H1 (cell line): Measurements from ENCODE around the gene NTPCR. TPM values are rescaled to one million over a fixed set of nuclear protein-coding genes. Genes with fewer than 3 reads are reported as not detected.
A peak's percentile ranks its signal among the peaks of the same experiment; 100 is the strongest.

Source experiments
- ATF2 ChIP-seq: IDR thresholded peaks from 2 replicates; pipeline ENCODE4 v1.6.1; 2012; ENCODE audit warnings: low read length, inconsistent platforms
- CHD7 ChIP-seq: fragments of 300-600 bp; sonication (generic); IDR thresholded peaks from 2 replicates; pipeline ENCODE4 v1.7.1; 2012; ENCODE audit warnings: low read length, moderate library complexity, mild to moderate bottlenecking, inconsistent platforms; ENCODE audit not compliant: insufficient replicate concordance
- CREB1 ChIP-seq: IDR thresholded peaks from 2 replicates; pipeline ENCODE4 v1.6.1; 2012; ENCODE audit warnings: inconsistent platforms
- KDM5A ChIP-seq: fragments of 200-600 bp; IDR thresholded peaks from 2 replicates; pipeline ENCODE4 v1.7.1; 2012; ENCODE audit warnings: mild to moderate bottlenecking, low read length, inconsistent platforms, mixed read lengths
- POLR2A ChIP-seq, 2 experiments: IDR thresholded peaks; 1 replicate in 1 of 2; 2 replicates in 1 of 2; pipeline ENCODE4 v1.6.1; 2011; ENCODE audit warnings: low read depth in 2 of 2, low read length in 2 of 2, mild to moderate bottlenecking in 2 of 2; ENCODE audit errors: control extremely low read depth in 1 of 2
- SP2 ChIP-seq: IDR thresholded peaks from 2 replicates; pipeline ENCODE4 v1.6.1; 2012; ENCODE audit warnings: mild to moderate bottlenecking, low read length, inconsistent platforms
- TAF7 ChIP-seq: optimal IDR thresholded peaks from 2 replicates; pipeline ENCODE3; 2011; ENCODE audit warnings: low read depth, mild to moderate bottlenecking, inconsistent platforms, low read length, moderate library complexity, borderline replicate concordance
- YY1 ChIP-seq: IDR thresholded peaks from 2 replicates; pipeline ENCODE4 v1.6.1; 2011; ENCODE audit warnings: low read depth, mild to moderate bottlenecking, low read length
- polyA plus RNA-seq, 7 experiments: library from polyadenylated mRNA; depleted of rRNA in 3 of 7; stranded (reverse) in 5 of 7; unstranded in 2 of 7; fragments of >200 nt in 5 of 7; fragments of 200-250 nt in 2 of 7; gene quantifications; 1 replicate in 5 of 7; 2 replicates in 1 of 7; 4 replicates in 1 of 7; pipeline versions ENCODE4 v1.2.1 to v1.2.3, GENCODE V29; 2011 to 2013; ENCODE audit warnings: missing spikeins in 2 of 7, mixed read lengths in 2 of 7
- total RNA-seq: library from RNA; stranded (reverse); fragmentation: NEBNext Ultra II Directional; extraction: Animal tissue kit (Norgen Biotek cat#: 25700); gene quantifications from 2 replicates; pipeline ENCODE4 v1.2.1, GENCODE V29; 2021

NTPCR gene
- total and polyA plus RNA-seq, 2 of the 8 experiments (the other 6 are each of a cell fraction or from before 2014, with no cell fraction given) = 22.6 to 73.1 TPM

GRCh38 chr1:232950197-232951176, at the start of gene NTPCR (continued):
- 0 out of 2 replicates have a peak, but pooled peaks have one; percentile 2 for TF ChIP-seq KDM5A
- no peak for TF ChIP-seq SP2
- no peak for TF ChIP-seq CHD7
- TF ChIP-seq ATF2 = peak; percentile 29; the same call in 1 of the 2 replicates
- peak; percentile 42 for TF ChIP-seq TAF7
- peak in 1 of 2 experiments; percentile 86; a peak in 2 of 3 replicates for TF ChIP-seq POLR2A (IDR thresholded peaks at IDR 0.05; ENCODE audit: control extremely low read depth in 1 of 2, low read depth in 2 of 2, low read length in 2 of 2)
- no peak; the same call in 1 of the 2 replicates for TF ChIP-seq CREB1
- TF ChIP-seq YY1 = peak; percentile 75; the same call in 1 of the 2 replicates
